NCI-H187 treated with DMSO at 0.1 percent for 48 hours (cell line): Measurements from ENCODE around the gene BABAM2.

Source experiments
- DNase-seq: peaks from one replicate; lab custom pipeline; 2025; lab: John Stamatoyannopoulos, UW

BABAM2 gene

GRCh38 chr2:28206762-28207161 lies 316.2 kb downstream of the BABAM2 start:
- DNase-seq = no peak

- DNase-seq = no peak
Observed at GRCh38 chr2:28209261-28209691, 318.7 kb downstream of the BABAM2 start.

- DNase-seq = no peak
Observed at GRCh38 chr2:28209864-28210263, 319.3 kb downstream of the BABAM2 start.

GRCh38 chr2:28210535-28210934 lies 320.0 kb downstream of the BABAM2 start:
- DNase-seq = no peak

- no peak for DNase-seq
Observed at GRCh38 chr2:28216331-28216730, 325.8 kb downstream of the BABAM2 start.

GRCh38 chr2:28217042-28217740 lies 326.7 kb downstream of the BABAM2 start:
- no peak for DNase-seq

GRCh38 chr2:28219138-28219537 lies 328.6 kb downstream of the BABAM2 start:
- DNase-seq = no peak

GRCh38 chr2:28219758-28220368 lies 329.3 kb downstream of the BABAM2 start:
- no peak for DNase-seq

GRCh38 chr2:28224648-28225472 lies 334.3 kb downstream of the BABAM2 start:
- no peak for DNase-seq

GRCh38 chr2:28225473-28226080 lies 335.0 kb downstream of the BABAM2 start:
- DNase-seq = no peak

GRCh38 chr2:28226558-28226957 lies 336.0 kb downstream of the BABAM2 start:
- DNase-seq = no peak

- DNase-seq = no peak
Observed at GRCh38 chr2:28227498-28227897, 337.0 kb downstream of the BABAM2 start.

- DNase-seq = no peak
Observed at GRCh38 chr2:28228434-28228995, 338.0 kb downstream of the BABAM2 start.

GRCh38 chr2:28231110-28231631 lies 340.6 kb downstream of the BABAM2 start:
- DNase-seq = no peak

- DNase-seq = no peak
Observed at GRCh38 chr2:28232295-28232694, 341.8 kb downstream of the BABAM2 start.

GRCh38 chr2:28233164-28233676 lies 342.7 kb downstream of the BABAM2 start:
- no peak for DNase-seq

- DNase-seq = no peak
Observed at GRCh38 chr2:28234807-28235206, 344.3 kb downstream of the BABAM2 start.

- no peak for DNase-seq
Observed at GRCh38 chr2:28239207-28239606, 348.7 kb downstream of the BABAM2 start.

GRCh38 chr2:28240937-28241336 lies 350.4 kb downstream of the BABAM2 start:
- DNase-seq = no peak

- peak; percentile 88 for DNase-seq
Observed at GRCh38 chr2:28247290-28247689, 356.8 kb downstream of the BABAM2 start.

GRCh38 chr2:28247734-28248133 lies 357.2 kb downstream of the BABAM2 start:
- DNase-seq = no peak

- DNase-seq = no peak
Observed at GRCh38 chr2:28248511-28248910, 358.0 kb downstream of the BABAM2 start.
